Measurements from ENCODE around the gene NTNG1.

The NTNG1 gene

DNA sequence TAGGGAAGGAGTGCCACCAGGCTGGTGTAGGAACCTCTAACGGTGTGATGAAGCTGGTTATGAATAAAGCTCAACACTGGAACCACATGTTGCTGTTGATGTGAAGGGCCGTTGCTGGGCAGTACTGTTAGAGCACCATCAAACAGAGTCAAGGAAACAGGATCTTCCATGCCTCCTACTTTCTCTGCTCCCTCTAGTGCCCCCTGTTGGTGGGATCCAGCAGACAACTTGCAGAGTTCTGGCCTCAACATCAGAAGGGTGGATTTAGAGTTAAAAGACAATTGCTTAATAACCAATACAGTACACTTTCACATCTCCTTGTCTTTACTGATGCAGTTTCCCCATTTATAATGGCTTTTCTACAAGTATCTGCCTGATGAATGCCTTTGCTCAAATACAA, 336.4 kb downstream of the NTNG1 start:
- no peak for ATAC-seq (replicated peaks; ENCODE audit: extremely low read depth, poor library complexity, severe bottlenecking)
- peaks cover 7% of the 10 kb centered on the region for H3K4me1 Mint-ChIP-seq
- H3K36me3 Mint-ChIP-seq (ENCODE audit: insufficient read depth) = no peaks in the 10 kb centered on the region
- no peak overlapping the region for H3K27ac Mint-ChIP-seq (ENCODE audit: low read depth)
- no peaks in the 10 kb centered on the region for H3K9me3 Mint-ChIP-seq
- peaks cover 43% of the 10 kb centered on the region for H3K27me3 Mint-ChIP-seq
- DNase-seq (ENCODE audit: low spot score in 2 of 2) = no peak
- no peak overlapping the region for H3K4me3 Mint-ChIP-seq

DNA sequence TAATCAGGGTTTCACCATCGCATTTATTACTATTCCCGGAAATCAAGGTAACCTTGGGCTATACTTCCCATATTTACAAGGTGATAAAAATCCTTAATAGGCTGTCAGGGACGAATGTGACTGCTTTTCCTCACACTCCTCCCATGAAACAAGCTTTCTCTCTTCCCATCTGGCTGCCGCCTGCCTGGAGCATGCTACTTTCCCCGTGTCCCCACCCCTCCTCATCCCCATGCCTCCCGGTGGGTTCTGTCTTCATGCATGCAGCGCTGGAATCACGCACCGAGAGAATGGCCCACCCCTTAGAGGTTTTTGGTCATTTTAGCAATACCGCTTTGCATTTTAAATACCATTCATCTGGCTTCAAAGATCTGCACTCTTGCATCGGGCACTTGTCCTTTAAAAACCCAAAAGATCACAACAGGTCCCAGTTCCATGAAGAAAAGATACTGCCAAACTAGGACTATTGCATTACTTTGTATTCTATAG, 339.1 kb downstream of the NTNG1 start:
- Mint-ChIP-seq H3K27me3 (peaks cover 49% of the 10 kb centered on the region), H3K27ac (ENCODE audit: low read depth) (no peak overlapping the region), H3K36me3 (ENCODE audit: insufficient read depth) (no peaks in the 10 kb centered on the region), H3K4me3 (no peak overlapping the region), H3K9me3 (no peaks in the 10 kb centered on the region), H3K4me1 (peaks cover 7% of the 10 kb centered on the region)
- DNase-seq (ENCODE audit: low spot score in 2 of 2) = no peak
- no peak for ATAC-seq (replicated peaks; ENCODE audit: extremely low read depth, poor library complexity, severe bottlenecking)

DNA sequence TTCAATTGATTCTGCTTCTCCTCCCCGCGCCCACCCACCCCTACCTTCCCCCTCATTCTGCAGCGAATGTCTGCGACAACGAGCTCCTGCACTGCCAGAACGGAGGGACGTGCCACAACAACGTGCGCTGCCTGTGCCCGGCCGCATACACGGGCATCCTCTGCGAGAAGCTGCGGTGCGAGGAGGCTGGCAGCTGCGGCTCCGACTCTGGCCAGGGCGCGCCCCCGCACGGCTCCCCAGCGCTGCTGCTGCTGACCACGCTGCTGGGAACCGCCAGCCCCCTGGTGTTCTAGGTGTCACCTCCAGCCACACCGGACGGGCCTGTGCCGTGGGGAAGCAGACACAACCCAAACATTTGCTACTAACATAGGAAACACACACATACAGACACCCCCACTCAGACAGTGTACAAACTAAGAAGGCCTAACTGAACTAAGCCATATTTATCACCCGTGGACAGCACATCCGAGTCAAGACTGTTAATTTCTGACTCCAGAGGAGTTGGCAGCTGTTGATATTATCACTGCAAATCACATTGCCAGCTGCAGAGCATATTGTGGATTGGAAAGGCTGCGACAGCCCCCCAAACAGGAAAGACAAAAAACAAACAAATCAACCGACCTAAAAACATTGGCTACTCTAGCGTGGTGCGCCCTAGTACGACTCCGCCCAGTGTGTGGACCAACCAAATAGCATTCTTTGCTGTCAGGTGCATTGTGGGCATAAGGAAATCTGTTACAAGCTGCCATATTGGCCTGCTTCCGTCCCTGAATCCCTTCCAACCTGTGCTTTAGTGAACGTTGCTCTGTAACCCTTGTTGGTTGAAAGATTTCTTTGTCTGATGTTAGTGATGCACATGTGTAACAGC, 339.9 kb downstream of the NTNG1 start:
- no peak for ATAC-seq (replicated peaks; ENCODE audit: extremely low read depth, poor library complexity, severe bottlenecking)

DNA sequence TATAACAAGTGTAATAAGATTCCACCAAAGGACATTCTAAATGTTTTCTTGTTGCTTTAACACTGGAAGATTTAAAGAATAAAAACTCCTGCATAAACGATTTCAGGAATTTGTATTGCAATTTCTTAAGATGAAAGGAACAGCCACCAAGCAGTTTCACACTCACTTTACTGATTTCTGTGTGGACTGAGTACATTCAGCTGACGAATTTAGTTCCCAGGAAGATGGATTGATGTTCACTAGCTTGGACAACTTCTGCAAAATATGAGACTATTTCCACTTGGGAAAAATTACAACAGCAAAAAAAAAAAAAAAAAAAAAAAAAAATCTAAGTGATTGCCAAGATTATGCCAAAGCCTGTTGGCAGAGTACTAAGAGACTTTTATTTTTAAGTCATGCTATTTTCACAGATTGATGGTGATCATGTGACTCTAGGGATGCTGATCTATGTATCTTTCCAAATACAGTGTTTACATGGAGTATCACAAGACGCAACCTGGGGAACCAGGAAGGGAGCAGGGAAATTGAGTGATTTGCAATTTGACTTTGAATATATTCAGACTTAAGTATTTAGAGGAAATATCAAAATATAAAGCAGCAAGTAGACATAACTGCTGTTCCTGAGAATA, 341.0 kb downstream of the NTNG1 start:
- Mint-ChIP-seq H3K9me3 (no peaks in the 10 kb centered on the region), H3K36me3 (ENCODE audit: insufficient read depth) (no peaks in the 10 kb centered on the region), H3K4me1 (peaks cover 7% of the 10 kb centered on the region), H3K4me3 (no peak overlapping the region), H3K27ac (ENCODE audit: low read depth) (no peak overlapping the region), H3K27me3 (peaks cover 49% of the 10 kb centered on the region)
- no peak for ATAC-seq (replicated peaks; ENCODE audit: extremely low read depth, poor library complexity, severe bottlenecking)
- DNase-seq (ENCODE audit: low spot score in 2 of 2) = no peak

More for the DNA sequence above, 339.9 kb downstream of the NTNG1 start:
- no peaks in the 10 kb centered on the region for H3K9me3 Mint-ChIP-seq
- no peak overlapping the region for H3K4me3 Mint-ChIP-seq
- H3K27ac Mint-ChIP-seq (ENCODE audit: low read depth) = no peak overlapping the region
- peaks cover 7% of the 10 kb centered on the region for H3K4me1 Mint-ChIP-seq
- DNase-seq (ENCODE audit: low spot score in 2 of 2) = no peak
- no peaks in the 10 kb centered on the region for H3K36me3 Mint-ChIP-seq (ENCODE audit: insufficient read depth)
- peaks cover 49% of the 10 kb centered on the region for H3K27me3 Mint-ChIP-seq

DNA sequence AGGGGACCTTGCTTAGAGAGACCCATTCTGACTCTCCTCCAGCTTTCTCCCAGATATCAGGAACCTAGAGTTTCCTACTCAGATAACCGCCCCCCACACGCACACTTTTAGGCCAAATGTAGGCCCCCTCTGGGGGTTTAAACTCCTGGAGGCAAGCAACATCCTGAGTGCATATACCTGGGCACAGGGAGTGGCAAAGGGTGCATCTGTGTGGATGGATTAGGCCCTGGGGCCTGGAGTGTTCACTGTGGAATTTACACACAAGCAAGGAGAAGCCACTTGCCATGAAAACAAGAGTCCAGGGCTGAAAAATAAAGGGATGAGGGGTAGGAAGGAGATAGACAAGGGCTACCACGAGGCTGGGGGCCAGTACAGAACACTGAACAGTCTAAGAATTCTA, 343.1 kb downstream of the NTNG1 start:
- Mint-ChIP-seq H3K4me1 (peaks cover 7% of the 10 kb centered on the region), H3K4me3 (no peak overlapping the region), H3K27ac (ENCODE audit: low read depth) (no peak overlapping the region), H3K36me3 (ENCODE audit: insufficient read depth) (no peaks in the 10 kb centered on the region), H3K27me3 (peaks cover 55% of the 10 kb centered on the region), H3K9me3 (no peaks in the 10 kb centered on the region)
- DNase-seq (ENCODE audit: low spot score in 2 of 2) (no peak), ATAC-seq (replicated peaks; ENCODE audit: extremely low read depth, poor library complexity, severe bottlenecking) (no peak)

DNA sequence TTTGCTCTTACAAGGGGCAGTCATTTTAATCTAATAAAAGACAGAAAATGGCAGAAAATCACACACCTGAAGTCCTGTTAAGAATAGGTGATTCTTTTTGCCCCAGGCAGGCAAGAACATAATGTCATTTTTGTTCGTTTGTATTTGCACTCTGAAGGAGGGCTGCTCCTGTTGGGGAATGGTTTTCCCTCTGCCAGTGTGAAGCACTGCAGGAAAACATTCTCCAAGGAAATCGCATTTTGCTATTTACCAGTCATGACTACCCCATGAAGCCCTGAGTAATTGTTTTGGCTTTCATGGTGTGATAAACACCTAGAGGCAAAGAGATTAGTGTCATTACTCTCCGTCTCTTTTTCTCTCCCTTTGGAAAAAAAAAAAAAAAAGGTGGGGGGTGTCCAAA, 345.5 kb downstream of the NTNG1 start:
- Mint-ChIP-seq H3K36me3 (ENCODE audit: insufficient read depth) (no peaks in the 10 kb centered on the region), H3K27me3 (peaks cover 56% of the 10 kb centered on the region), H3K4me3 (no peak overlapping the region), H3K27ac (ENCODE audit: low read depth) (no peak overlapping the region), H3K4me1 (no peaks in the 10 kb centered on the region), H3K9me3 (no peaks in the 10 kb centered on the region)
- no peak for DNase-seq (ENCODE audit: low spot score in 2 of 2)
- no peak for ATAC-seq (replicated peaks; ENCODE audit: extremely low read depth, poor library complexity, severe bottlenecking)

DNA sequence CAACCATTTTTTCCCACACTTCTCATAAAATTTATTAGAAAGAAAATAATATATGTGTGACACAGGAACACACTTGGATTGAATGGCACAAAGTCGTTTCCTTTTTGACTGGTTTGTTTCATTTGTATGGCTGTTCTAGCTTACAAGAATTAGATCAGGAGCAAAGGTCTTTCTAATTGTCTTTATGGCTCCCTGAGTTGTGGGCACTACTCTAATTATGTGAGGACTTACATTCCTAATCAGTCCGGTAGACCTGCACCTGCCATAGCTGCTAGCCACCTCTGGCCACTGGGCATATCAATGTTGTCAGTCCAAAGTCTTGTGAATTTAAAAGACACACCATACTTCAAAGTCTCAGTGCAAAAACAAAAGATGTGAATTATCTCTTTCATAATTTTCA, 346.7 kb downstream of the NTNG1 start:
- H3K4me3 Mint-ChIP-seq = no peak overlapping the region
- no peaks in the 10 kb centered on the region for H3K4me1 Mint-ChIP-seq
- no peaks in the 10 kb centered on the region for H3K36me3 Mint-ChIP-seq (ENCODE audit: insufficient read depth)
- no peak for ATAC-seq (replicated peaks; ENCODE audit: extremely low read depth, poor library complexity, severe bottlenecking)
- DNase-seq (ENCODE audit: low spot score in 2 of 2) = no peak
- H3K9me3 Mint-ChIP-seq = no peaks in the 10 kb centered on the region
- H3K27me3 Mint-ChIP-seq = peaks cover 47% of the 10 kb centered on the region
- H3K27ac Mint-ChIP-seq (ENCODE audit: low read depth) = no peak overlapping the region

DNA sequence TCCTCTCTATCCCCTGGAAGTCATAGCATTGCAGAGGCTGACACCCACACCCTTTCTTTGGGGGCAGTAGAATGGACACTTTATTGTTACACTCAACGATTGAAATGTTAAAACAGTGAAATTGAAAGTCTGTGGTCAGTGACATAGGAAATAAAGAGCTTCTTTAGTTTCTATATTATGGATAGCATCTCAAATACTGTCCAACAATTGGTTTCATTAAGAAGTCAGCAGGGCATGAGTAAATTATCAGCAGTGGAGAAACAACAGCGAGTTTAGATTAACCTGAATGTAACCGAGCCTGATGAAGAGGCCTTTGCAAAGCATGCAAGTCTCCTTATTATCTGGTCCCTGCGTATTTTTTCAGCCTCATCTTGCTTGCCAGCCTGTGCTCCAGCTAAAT, 350.7 kb downstream of the NTNG1 start:
- Mint-ChIP-seq H3K4me3 (no peak overlapping the region), H3K27ac (ENCODE audit: low read depth) (no peak overlapping the region), H3K9me3 (no peaks in the 10 kb centered on the region), H3K27me3 (peaks cover 54% of the 10 kb centered on the region), H3K4me1 (no peaks in the 10 kb centered on the region), H3K36me3 (ENCODE audit: insufficient read depth) (no peaks in the 10 kb centered on the region)
- no peak for DNase-seq (ENCODE audit: low spot score in 2 of 2)
- ATAC-seq (replicated peaks; ENCODE audit: extremely low read depth, poor library complexity, severe bottlenecking) = no peak

DNA sequence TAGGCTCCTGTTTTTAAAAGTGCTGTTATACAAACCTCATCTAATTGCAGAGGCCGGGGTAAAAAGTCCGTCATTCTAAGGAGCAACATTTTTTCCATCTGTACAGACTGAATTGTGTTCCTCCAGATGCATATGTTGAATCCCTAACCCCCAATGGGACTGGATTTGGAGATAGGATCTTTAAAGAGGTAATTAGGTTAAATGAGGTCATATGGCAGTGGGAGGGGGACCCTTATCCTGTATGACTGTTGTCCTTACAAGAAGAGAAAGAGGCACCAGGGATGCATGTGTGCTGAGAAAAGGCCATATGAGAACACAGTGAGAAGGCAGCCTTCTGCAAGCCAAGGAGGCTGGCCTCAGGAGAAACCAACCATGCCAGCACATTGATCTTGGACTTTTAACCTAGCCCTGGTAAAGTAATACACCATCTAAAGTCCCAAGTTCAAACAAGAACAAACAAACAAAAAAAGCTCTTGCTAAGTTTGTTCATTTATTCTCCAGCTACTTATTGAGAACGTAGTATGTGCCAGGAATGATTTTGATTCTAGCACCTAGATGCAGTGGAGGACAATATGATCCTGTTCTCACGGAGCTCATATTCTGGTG, 352.4 kb downstream of the NTNG1 start:
- DNase-seq (ENCODE audit: low spot score in 2 of 2) = no peak
- Mint-ChIP-seq H3K4me1 (no peaks in the 10 kb centered on the region), H3K9me3 (no peaks in the 10 kb centered on the region), H3K27ac (ENCODE audit: low read depth) (no peak overlapping the region), H3K4me3 (no peak overlapping the region), H3K27me3 (peaks cover 54% of the 10 kb centered on the region), H3K36me3 (ENCODE audit: insufficient read depth) (no peaks in the 10 kb centered on the region)
- ATAC-seq (replicated peaks; ENCODE audit: extremely low read depth, poor library complexity, severe bottlenecking) = no peak

DNA sequence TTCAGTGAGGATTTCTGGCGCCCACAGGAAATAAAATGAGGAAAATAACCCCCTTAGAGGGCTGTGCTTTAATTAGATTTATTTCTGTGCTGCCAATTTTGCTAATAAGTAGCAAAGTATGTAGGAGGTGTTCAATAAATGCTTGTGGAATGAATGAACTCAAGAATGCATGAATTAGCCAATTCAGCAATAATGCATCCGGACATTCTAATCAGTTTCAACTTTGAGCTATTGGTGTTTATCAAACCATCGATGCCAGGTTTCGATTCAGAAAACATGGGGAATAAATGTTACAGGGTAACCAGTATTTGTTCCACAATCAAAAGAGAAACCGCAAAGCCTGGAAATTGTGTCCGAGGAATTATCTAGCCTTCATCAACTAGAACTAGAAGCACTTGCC, 353.2 kb downstream of the NTNG1 start:
- ATAC-seq (replicated peaks; ENCODE audit: extremely low read depth, poor library complexity, severe bottlenecking) (no peak), DNase-seq (ENCODE audit: low spot score in 2 of 2) (no peak)
- H3K4me3 Mint-ChIP-seq = no peak overlapping the region
- no peaks in the 10 kb centered on the region for H3K9me3 Mint-ChIP-seq
- no peaks in the 10 kb centered on the region for H3K36me3 Mint-ChIP-seq (ENCODE audit: insufficient read depth)
- H3K27me3 Mint-ChIP-seq = peaks cover 47% of the 10 kb centered on the region
- no peaks in the 10 kb centered on the region for H3K4me1 Mint-ChIP-seq
- H3K27ac Mint-ChIP-seq (ENCODE audit: low read depth) = no peak overlapping the region

DNA sequence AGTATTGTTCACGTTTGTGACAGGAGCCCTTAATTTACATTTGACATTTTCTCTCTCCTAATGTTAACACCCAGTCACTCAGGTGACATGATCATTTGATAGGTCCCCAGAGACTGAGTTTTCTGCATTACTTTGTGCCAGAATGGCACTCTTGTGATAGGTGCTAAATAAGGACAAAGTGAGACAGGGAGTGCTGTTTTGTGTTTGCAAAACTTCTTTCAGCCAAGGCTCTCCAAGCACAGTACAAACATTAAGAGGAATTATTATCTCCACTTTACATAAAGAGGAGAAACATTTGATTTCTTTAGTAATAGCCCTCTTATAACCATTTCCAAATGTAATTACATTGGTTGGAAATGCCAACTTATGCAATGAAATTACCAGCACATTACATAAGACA, 355.2 kb downstream of the NTNG1 start:
- no peak for DNase-seq (ENCODE audit: low spot score in 2 of 2)
- H3K27me3 Mint-ChIP-seq = peaks cover 45% of the 10 kb centered on the region
- H3K27ac Mint-ChIP-seq (ENCODE audit: low read depth) = no peak overlapping the region
- H3K4me3 Mint-ChIP-seq = no peak overlapping the region
- no peaks in the 10 kb centered on the region for H3K36me3 Mint-ChIP-seq (ENCODE audit: insufficient read depth)
- ATAC-seq (replicated peaks; ENCODE audit: extremely low read depth, poor library complexity, severe bottlenecking) = no peak
- no peaks in the 10 kb centered on the region for H3K4me1 Mint-ChIP-seq
- H3K9me3 Mint-ChIP-seq = no peaks in the 10 kb centered on the region

DNA sequence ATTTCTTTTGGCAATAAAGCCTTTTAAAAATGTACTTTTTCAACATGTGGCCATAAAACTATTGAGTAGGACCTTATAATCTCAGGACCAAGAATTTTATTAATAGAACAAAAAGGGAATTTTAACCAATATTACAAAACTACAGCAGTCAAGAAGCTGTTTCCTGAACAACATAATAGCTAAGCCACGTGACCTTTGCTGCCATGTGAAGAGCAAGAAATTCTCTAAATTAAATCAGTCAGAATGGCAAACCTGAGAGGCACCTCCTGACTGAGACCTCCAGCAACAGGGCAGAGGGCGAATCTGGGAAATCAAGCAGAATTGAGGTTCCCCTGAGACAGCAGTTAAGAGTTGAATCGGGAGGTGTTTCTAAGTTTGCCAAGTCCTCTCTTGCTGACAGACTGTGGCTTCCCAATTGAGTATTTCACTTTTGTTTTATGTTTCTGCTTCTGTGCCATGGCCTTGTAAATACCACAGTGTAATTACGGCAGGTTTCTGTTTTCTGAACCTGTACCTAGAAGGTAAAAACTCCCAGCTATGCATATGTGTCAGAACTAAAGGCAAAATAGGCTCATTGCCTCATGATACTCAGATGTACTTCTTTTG, 358.4 kb downstream of the NTNG1 start:
- Mint-ChIP-seq H3K9me3 (no peaks in the 10 kb centered on the region), H3K27me3 (peaks cover 27% of the 10 kb centered on the region), H3K4me3 (no peak overlapping the region), H3K36me3 (ENCODE audit: insufficient read depth) (no peaks in the 10 kb centered on the region), H3K4me1 (no peaks in the 10 kb centered on the region), H3K27ac (ENCODE audit: low read depth) (no peak overlapping the region)
- ATAC-seq (replicated peaks; ENCODE audit: extremely low read depth, poor library complexity, severe bottlenecking) = no peak
- no peak for DNase-seq (ENCODE audit: low spot score in 2 of 2)
